Epithelial cell of esophagus (primary cell): ENCODE results near the gene CDKN3.
"Not testable (repeated sequence)": the region's sequence is repeated elsewhere in the genome, so short reads cannot be mapped to it uniquely, and the experiment has no call there.

Source experiments
- DNase-seq: peaks from one replicate; pipeline ENCODE4 v3.0.0; 2010; ENCODE audit warnings: low read depth
- H3K4me3 ChIP-seq: 2 replicates; pipeline ENCODE4 v1.5.1; 2011; ENCODE audit warnings: mild to moderate bottlenecking, low read length, control low read depth
- CTCF ChIP-seq: IDR thresholded peaks from 2 replicates; pipeline ENCODE4 v1.5.1; 2011; ENCODE audit warnings: low read depth, mild to moderate bottlenecking, low read length, control low read depth, inconsistent platforms; ENCODE audit not compliant: insufficient read depth; ENCODE audit errors: missing control alignments

The CDKN3 gene

GRCh38 chr14:54447231-54447692 is 50.5 kb downstream of the CDKN3 start:
- H3K4me3 ChIP-seq: no peak overlapping the region
- no peak for TF ChIP-seq CTCF
- peak; percentile 93 for DNase-seq

- no peak overlapping the region for H3K4me3 ChIP-seq
- TF ChIP-seq CTCF: no peak
- DNase-seq: peak; percentile 30
These were observed 53.7 kb downstream of the CDKN3 start for GRCh38 chr14:54450535-54450934.

GRCh38 chr14:54451121-54451601 is 54.4 kb downstream of the CDKN3 start:
- DNase-seq: no peak
- TF ChIP-seq CTCF: no peak

GRCh38 chr14:54451961-54452360 is 55.2 kb downstream of the CDKN3 start:
- no peak for TF ChIP-seq CTCF
- H3K4me3 ChIP-seq: no peak overlapping the region
- no peak for DNase-seq

More at GRCh38 chr14:54451121-54451601, 54.4 kb downstream of the CDKN3 start:
- no peak overlapping the region for H3K4me3 ChIP-seq

- no peak overlapping the region for H3K4me3 ChIP-seq
- peak; percentile 85 for DNase-seq
- TF ChIP-seq CTCF: no peak
These were observed 56.4 kb downstream of the CDKN3 start for GRCh38 chr14:54453252-54453651.

- DNase-seq: peak; percentile 85
- H3K4me3 ChIP-seq: not testable (repeated sequence)
These were observed 57.2 kb downstream of the CDKN3 start for GRCh38 chr14:54453990-54454389.

GRCh38 chr14:54455363-54455762 is 58.6 kb downstream of the CDKN3 start:
- no peak for DNase-seq
- TF ChIP-seq CTCF: no peak
- H3K4me3 ChIP-seq: no peak overlapping the region

GRCh38 chr14:54456820-54457608 is 60.2 kb downstream of the CDKN3 start:
- peak; percentile 55 for DNase-seq
- H3K4me3 ChIP-seq: not testable (repeated sequence)
